ACHN (cell line): ENCODE data around the gene TRAP1.

Source experiments
- DNase-seq: peaks from one replicate; pipeline ENCODE4 v3.0.0-alpha.2; 2015
- in situ Hi-C: cut with HindIII; loops from 2 replicates; pipeline ENCODE4 v1.10.0; 2017; ENCODE audit warnings: low sequenced_read_pairs, low pct_ligation_motif_present, low pct_unique_long_range_greater_than_20kb

Gene TRAP1

GRCh38 chr16:3717235-3718018 is at the start of gene TRAP1:
TSS of gene TRAP1 (minus strand) at chr16:3717524. CDS start at chr16:3717508, 16 bp downstream.
- DNase-seq = peak; percentile 87
- in situ Hi-C loops = no loop called here

GRCh38 chr16:3766177-3766576 is 48.9 kb upstream of the TRAP1 start:
- DNase-seq = no peak
- in situ Hi-C loops = no loop called here

- DNase-seq = no peak
- in situ Hi-C loops = no loop called here
Observed at GRCh38 chr16:3764409-3764808, 47.1 kb upstream of the TRAP1 start.

- DNase-seq = no peak
- in situ Hi-C loops = no loop called here
Observed at GRCh38 chr16:3762107-3762750, 44.9 kb upstream of the TRAP1 start.

GRCh38 chr16:3761375-3762106 is 44.2 kb upstream of the TRAP1 start:
- no peak for DNase-seq
- in situ Hi-C loops = no loop called here

GRCh38 chr16:3760518-3760917 is 43.2 kb upstream of the TRAP1 start:
- no peak for DNase-seq
- in situ Hi-C loops = no loop called here

- no peak for DNase-seq
- in situ Hi-C loops = no loop called here
Observed at GRCh38 chr16:3759736-3760135, 42.4 kb upstream of the TRAP1 start.

- in situ Hi-C loops = no loop called here
- DNase-seq = no peak
Observed at GRCh38 chr16:3756113-3756512, 38.8 kb upstream of the TRAP1 start.

GRCh38 chr16:3755249-3755648 is 37.9 kb upstream of the TRAP1 start:
- DNase-seq = no peak
- in situ Hi-C loops = no loop called here

- in situ Hi-C loops = no loop called here
- DNase-seq = no peak
Observed at GRCh38 chr16:3754772-3755171, 37.4 kb upstream of the TRAP1 start.

GRCh38 chr16:3754081-3754703 is 36.9 kb upstream of the TRAP1 start:
- in situ Hi-C loops = no loop called here
- no peak for DNase-seq

GRCh38 chr16:3752984-3753383 is 35.7 kb upstream of the TRAP1 start:
- in situ Hi-C loops = no loop called here

GRCh38 chr16:3751878-3752277 is 34.6 kb upstream of the TRAP1 start:
- DNase-seq = no peak
- in situ Hi-C loops = no loop called here

More at GRCh38 chr16:3752984-3753383, 35.7 kb upstream of the TRAP1 start:
- DNase-seq = no peak

- in situ Hi-C loops = no loop called here
- no peak for DNase-seq
Observed at GRCh38 chr16:3748307-3748706, 31.0 kb upstream of the TRAP1 start.

GRCh38 chr16:3745751-3746355 is 28.5 kb upstream of the TRAP1 start:
- in situ Hi-C loops = no loop called here
- DNase-seq = no peak

GRCh38 chr16:3744018-3744417 is 26.7 kb upstream of the TRAP1 start:
- DNase-seq = no peak
- in situ Hi-C loops = no loop called here

GRCh38 chr16:3740934-3741333 is 23.6 kb upstream of the TRAP1 start:
- in situ Hi-C loops = no loop called here

GRCh38 chr16:3740186-3740585 is 22.9 kb upstream of the TRAP1 start:
- in situ Hi-C loops = no loop called here
- no peak for DNase-seq

More at GRCh38 chr16:3740934-3741333, 23.6 kb upstream of the TRAP1 start:
- no peak for DNase-seq

GRCh38 chr16:3739636-3740035 is 22.3 kb upstream of the TRAP1 start:
- DNase-seq = no peak
- in situ Hi-C loops = no loop called here
